OCI-LY3 (cell line): ENCODE results near the gene HOXB1.

Experiments used
- H2AFZ ChIP-seq: fragments of 200-600, 300-600 bp; shearing (Covaris generic); 2 replicates; pipeline ENCODE4 v1.6.0; 2014; ENCODE audit warnings: antibody characterized with exemption, low read depth, low read length
- H3K27ac ChIP-seq: fragments of 200-600, 300-600 bp; sonication (generic); 2 replicates; pipeline ENCODE4 v1.5.1; 2014; ENCODE audit warnings: mild to moderate bottlenecking, low read length, moderate library complexity, mixed read lengths
- H3K27me3 ChIP-seq: fragments of 200-600, 300-600 bp; sonication (generic); 2 replicates; pipeline ENCODE4 v1.6.1; 2014; ENCODE audit warnings: low read depth, low read length, mixed read lengths
- H3K36me3 ChIP-seq: fragments of 200-600, 300-600 bp; sonication (generic); replicated peaks from 2 replicates; pipeline ENCODE3; 2014; ENCODE audit warnings: low read depth, low read length, mixed read lengths
- H3K4me1 ChIP-seq: fragments of 300-600, 200-600 bp; sonication (generic); 2 replicates; pipeline ENCODE4 v1.6.1; 2014; ENCODE audit warnings: low read length, mixed read lengths
- H3K4me2 ChIP-seq: fragments of 200-600, 300-600 bp; sonication (generic); 2 replicates; pipeline ENCODE4 v1.6.1; 2014; ENCODE audit warnings: low read length, mixed read lengths
- H3K4me3 ChIP-seq: fragments of 300-600, 200-600 bp; sonication (generic); 2 replicates; pipeline ENCODE4 v1.5.1; 2014; ENCODE audit warnings: antibody characterized with exemption, mild to moderate bottlenecking, low read length, moderate library complexity
- H3K79me2 ChIP-seq: fragments of 300-600, 200-600 bp; shearing (Covaris generic); 2 replicates; pipeline ENCODE4 v1.6.1; 2014; ENCODE audit warnings: mild to moderate bottlenecking, low read length, mixed read lengths
- H3K9ac ChIP-seq: fragments of 300-600, 200-600 bp; shearing (Covaris generic); 2 replicates; pipeline ENCODE4 v1.6.0; 2014; ENCODE audit warnings: mild to moderate bottlenecking, low read length, moderate library complexity
- H3K9me3 ChIP-seq: fragments of 200-600, 300-600 bp; shearing (Covaris generic); 2 replicates; pipeline ENCODE4 v1.6.1; 2014; ENCODE audit warnings: low read length, mixed read lengths; ENCODE audit not compliant: insufficient read depth
- H4K20me1 ChIP-seq: fragments of 200-600, 300-600 bp; sonication (generic); 2 replicates; pipeline ENCODE4 v1.6.1; 2016; ENCODE audit warnings: low read length, mixed read lengths; ENCODE audit not compliant: insufficient read depth
- CTCF ChIP-seq: fragments of 200-600, 300-600 bp; sonication (generic); IDR thresholded peaks from 2 replicates; pipeline ENCODE4 v1.5.1; 2014; ENCODE audit warnings: antibody characterized with exemption, low read length, low read depth
- EZH2phosphoT487 ChIP-seq: fragments of 200-600 bp; shearing (Covaris generic); IDR thresholded peaks from 2 replicates; pipeline ENCODE4 v1.6.1; 2018; ENCODE audit warnings: antibody characterized with exemption, mixed run types, low read depth

The HOXB1 gene

GRCh38 chr17:48505788-48506187 lies 25.0 kb downstream of the HOXB1 start:
- H3K27ac ChIP-seq = peak overlapping the region; percentile 33
- no peaks in the 10 kb centered on the region for H4K20me1 ChIP-seq
- peak overlapping the region; percentile 60 for H3K4me2 ChIP-seq

GRCh38 chr17:48504953-48505352 lies 25.9 kb downstream of the HOXB1 start:
- no peak overlapping the region for H2AFZ ChIP-seq
- no peaks in the 10 kb centered on the region for H3K79me2 ChIP-seq
- TF ChIP-seq CTCF = no peak
- no peak for TF ChIP-seq EZH2phosphoT487
- H3K4me2 ChIP-seq = no peak overlapping the region
- H3K4me1 ChIP-seq = peaks cover 50% of the 10 kb centered on the region
- no peak overlapping the region for H3K27ac ChIP-seq
- no peaks in the 10 kb centered on the region for H3K9me3 ChIP-seq
- H3K36me3 ChIP-seq = no peaks in the 10 kb centered on the region
- no peak overlapping the region for H3K4me3 ChIP-seq
- no peaks in the 10 kb centered on the region for H4K20me1 ChIP-seq
- no peaks in the 10 kb centered on the region for H3K27me3 ChIP-seq
- H3K9ac ChIP-seq = no peak overlapping the region

More at GRCh38 chr17:48505788-48506187, 25.0 kb downstream of the HOXB1 start:
- Histone ChIP-seq H3K27me3 (no peaks in the 10 kb centered on the region), H3K79me2 (no peaks in the 10 kb centered on the region), H3K36me3 (no peaks in the 10 kb centered on the region), H3K9ac (peak overlapping the region; percentile 38), H3K4me3 (peak overlapping the region; percentile 13; the same call in 1 of the 2 replicates), H2AFZ (no peak overlapping the region), H3K4me1 (peaks cover 51% of the 10 kb centered on the region), H3K9me3 (no peaks in the 10 kb centered on the region)
- TF ChIP-seq CTCF (no peak), EZH2phosphoT487 (no peak)

GRCh38 chr17:48503747-48504146 lies 27.1 kb downstream of the HOXB1 start:
- H3K27ac ChIP-seq = no peak overlapping the region
- H3K4me1 ChIP-seq = peaks cover 53% of the 10 kb centered on the region
- H3K9me3 ChIP-seq = no peaks in the 10 kb centered on the region
- TF ChIP-seq EZH2phosphoT487 = no peak
- TF ChIP-seq CTCF = no peak
- H3K9ac ChIP-seq = no peak overlapping the region
- no peaks in the 10 kb centered on the region for H3K79me2 ChIP-seq
- H3K4me2 ChIP-seq = no peak overlapping the region
- H3K4me3 ChIP-seq = no peak overlapping the region
- no peaks in the 10 kb centered on the region for H4K20me1 ChIP-seq
- H2AFZ ChIP-seq = no peak overlapping the region
- H3K27me3 ChIP-seq = no peaks in the 10 kb centered on the region
- no peaks in the 10 kb centered on the region for H3K36me3 ChIP-seq

GRCh38 chr17:48502901-48503300 lies 27.9 kb downstream of the HOXB1 start:
- no peaks in the 10 kb centered on the region for H3K79me2 ChIP-seq
- H3K4me1 ChIP-seq = peaks cover 53% of the 10 kb centered on the region
- no peaks in the 10 kb centered on the region for H4K20me1 ChIP-seq
- H3K27me3 ChIP-seq = no peaks in the 10 kb centered on the region
- H3K4me3 ChIP-seq = no peak overlapping the region
- H3K4me2 ChIP-seq = no peak overlapping the region
- H3K9me3 ChIP-seq = no peaks in the 10 kb centered on the region
- TF ChIP-seq EZH2phosphoT487 (no peak), CTCF (no peak)
- H3K27ac ChIP-seq = no peak overlapping the region
- H3K9ac ChIP-seq = no peak overlapping the region
- H3K36me3 ChIP-seq = no peaks in the 10 kb centered on the region
- no peak overlapping the region for H2AFZ ChIP-seq
